ENCODE measurements around the gene CD3E.

Gene CD3E

GRCh38 chr11:118304568-118305248 is at the start of gene CD3E:
CD3E (plus strand) TSS chr11:118304730; CDS start chr11:118304953, 223 bp downstream.
- peak; percentile 70 for DNase-seq

DNA sequence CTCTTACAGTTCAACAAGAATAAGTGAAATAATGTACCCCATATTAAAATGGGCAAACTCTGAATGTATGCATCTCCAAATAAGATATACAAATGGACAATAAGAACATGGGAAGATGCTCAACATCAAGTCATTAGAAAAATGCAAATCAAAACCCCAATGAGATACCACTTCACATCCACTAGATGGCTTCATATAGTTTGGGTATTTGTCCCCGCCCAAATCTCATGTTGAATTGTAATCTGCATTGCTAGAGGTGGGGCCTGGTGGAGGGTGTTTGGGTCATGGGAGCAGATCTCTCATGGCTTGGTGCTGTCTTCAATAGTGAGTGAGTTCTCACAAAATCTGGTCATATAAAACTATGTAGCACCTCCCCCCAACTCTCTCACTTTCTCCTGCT is 46.1 kb upstream of the CD3E start:
- no peak for DNase-seq

- no peak for DNase-seq
Measured at GRCh38 chr11:118259138-118259537, 45.4 kb upstream of the CD3E start.

GRCh38 chr11:118260353-118260752 is 44.2 kb upstream of the CD3E start:
- DNase-seq = no peak

- DNase-seq = no peak
Measured at GRCh38 chr11:118263112-118263511, 41.4 kb upstream of the CD3E start.

- peak; percentile 23 for DNase-seq
Measured at GRCh38 chr11:118263695-118264568, 40.6 kb upstream of the CD3E start, which contains the start of gene MPZL2. MPZL2 (minus strand) TSS chr11:118264297; CDS start chr11:118264153, 144 bp downstream.

DNA sequence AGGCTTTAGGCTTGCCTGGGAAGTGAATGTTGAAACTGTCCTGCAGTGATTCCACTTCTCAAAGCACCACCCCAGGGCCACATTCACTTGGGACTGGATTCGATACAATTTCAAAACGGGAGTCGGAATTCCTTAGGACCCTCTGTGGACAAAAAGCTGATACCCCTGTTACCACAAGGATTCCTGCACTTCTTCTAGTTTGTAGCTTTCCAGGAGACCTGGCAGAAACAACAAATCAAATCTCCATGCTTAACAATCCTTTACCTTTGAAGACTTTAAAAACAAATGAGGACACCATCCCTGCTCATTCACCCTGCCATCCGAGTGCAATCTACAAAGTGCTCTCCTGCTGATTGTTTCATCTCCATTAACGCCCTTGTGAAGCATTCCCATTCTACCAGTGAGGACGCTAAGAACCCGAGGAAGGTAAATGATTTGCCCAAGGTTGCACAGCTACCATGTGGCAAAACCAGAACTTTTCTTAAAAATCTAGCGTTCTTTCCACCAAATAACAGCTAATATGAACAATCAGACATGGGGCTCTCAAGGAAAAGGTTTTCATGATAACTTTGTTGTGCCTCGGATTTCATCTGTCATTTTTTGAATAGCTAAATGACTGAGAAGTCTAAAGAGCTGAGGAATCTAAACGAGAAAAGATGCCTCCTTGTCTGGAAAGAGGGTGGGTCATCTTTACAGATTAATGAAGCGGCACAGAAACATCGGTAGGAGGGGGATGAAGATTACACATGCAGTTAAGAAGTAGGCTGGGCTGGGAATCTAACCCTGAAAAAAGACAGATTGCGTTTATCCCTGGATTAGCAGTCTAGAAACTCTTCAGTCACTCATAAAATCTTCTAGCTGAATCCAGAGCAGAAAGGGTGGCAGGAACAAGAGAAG is 39.7 kb upstream of the CD3E start:
- no peak for DNase-seq

DNA sequence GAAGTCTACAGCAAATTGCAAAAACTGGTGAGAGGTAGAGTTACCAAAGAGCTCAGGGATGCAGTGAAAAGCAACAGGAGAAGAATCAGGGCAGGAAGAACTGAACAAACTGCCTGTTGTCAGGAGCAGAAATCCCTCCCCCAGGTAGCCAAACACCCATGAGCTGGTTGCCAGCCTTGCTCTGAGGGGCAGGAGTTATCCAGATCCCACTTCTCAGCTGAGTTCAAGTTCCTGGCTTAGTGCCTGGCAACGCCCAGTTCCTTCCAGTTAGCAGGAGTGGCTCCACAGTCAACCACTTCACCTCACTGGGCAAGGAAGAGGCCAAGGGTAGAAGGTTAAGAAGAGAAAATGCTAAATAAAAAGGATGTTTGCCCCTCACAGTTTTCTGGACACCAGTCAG is 38.6 kb upstream of the CD3E start:
- DNase-seq = no peak

- no peak for DNase-seq
Measured at GRCh38 chr11:118267486-118267885, 37.0 kb upstream of the CD3E start.

DNA sequence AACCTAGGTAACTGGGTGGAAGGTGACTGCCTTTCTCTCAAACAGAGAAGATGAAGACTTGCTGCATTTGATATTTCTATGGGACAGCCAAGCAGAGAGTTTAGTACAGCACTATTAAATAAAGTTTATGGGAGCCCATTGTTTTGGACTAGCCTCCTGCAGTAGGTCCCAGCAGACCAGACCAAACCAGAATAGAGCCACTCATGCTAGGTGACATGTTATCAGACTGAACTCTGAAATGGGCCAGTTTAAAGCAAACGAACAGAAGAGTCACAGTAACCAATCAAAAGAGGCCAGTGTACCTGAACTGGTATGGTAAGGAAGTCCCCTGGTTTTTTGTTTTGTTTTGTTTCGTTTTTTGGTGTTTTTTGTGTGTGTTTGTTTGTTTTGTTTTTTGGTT is 32.5 kb upstream of the CD3E start:
- no peak for DNase-seq

DNA sequence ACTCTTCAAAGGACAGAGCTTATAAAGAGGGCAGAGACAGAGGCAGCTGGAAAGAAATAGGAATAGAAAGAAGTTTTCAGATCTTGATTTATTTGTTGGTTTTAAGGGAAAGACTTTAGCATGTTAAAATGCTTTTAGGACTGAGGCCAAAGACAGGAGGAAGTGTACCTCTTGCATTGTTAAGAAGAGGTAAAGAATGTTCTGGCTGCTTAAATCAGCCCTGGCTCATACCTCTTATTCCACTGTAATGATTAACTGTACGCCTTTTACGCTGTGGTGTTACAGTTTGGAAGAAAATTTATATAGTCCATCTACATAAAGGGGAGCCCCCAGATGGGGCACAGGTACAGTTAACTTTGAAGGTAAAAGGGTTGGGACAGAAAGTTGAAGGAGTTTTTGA is 30.3 kb upstream of the CD3E start:
- DNase-seq = no peak

DNA sequence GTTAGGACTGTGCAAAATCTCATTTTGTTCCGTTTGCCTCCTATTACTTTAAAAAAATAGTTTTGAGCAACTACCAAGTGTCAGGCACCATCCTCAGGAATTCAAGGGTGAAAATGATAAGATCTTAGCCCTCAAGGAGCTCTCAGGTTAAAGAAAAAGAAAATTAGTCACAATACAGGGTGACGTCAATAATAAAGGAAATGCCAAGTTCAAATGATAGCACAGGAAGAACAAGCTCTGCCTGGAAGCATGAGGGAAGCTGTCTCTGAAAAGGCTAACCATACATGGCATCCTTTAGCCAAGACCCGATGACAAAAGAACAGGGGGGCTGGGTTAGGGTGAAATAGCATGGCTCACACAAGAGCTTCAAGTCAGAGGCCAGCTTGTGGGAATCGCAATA is 29.4 kb upstream of the CD3E start:
- no peak for DNase-seq

DNA sequence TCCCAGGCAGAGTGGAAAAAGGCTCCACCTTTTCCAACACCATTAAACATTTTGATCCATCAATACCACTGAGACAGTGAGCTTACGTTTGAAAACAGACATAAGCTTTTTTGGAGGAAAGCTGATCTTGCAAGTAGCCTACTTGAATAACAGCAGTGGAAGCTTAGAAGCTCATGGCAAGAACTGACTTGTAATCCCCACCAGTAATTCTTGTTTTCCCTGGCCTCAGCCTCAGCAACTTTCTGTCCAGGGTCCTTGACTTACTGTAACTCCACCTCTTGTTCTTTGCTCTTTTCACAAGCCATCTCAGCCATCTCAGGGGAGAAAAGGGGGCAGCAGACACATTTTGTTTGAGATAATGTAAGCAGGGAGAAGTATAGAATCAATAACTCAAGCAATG is 28.1 kb upstream of the CD3E start:
- DNase-seq = no peak

- no peak for DNase-seq
Measured at GRCh38 chr11:118277312-118277711, 27.2 kb upstream of the CD3E start.

DNA sequence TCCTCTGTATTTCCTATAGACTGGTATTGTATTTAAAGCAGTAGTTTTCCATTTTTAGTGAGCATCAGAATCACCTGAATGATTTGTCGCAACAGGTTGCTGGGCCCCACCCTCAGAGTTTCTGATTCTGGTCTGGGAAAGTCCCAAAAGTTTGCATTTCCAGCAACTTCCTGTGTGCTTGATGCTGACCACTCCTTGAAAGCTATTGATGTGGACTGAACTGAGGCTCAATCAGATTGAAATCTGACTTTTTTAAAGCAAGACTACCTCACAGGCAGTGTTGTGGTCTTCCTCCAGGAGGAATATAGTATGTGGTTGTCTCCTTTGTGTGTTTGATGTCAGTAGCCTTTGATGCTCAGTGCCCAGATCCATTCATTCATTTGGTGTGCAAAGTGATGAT is 23.2 kb upstream of the CD3E start:
- DNase-seq = no peak

- no peak for DNase-seq
Measured at GRCh38 chr11:118282606-118283005, 21.9 kb upstream of the CD3E start.

DNA sequence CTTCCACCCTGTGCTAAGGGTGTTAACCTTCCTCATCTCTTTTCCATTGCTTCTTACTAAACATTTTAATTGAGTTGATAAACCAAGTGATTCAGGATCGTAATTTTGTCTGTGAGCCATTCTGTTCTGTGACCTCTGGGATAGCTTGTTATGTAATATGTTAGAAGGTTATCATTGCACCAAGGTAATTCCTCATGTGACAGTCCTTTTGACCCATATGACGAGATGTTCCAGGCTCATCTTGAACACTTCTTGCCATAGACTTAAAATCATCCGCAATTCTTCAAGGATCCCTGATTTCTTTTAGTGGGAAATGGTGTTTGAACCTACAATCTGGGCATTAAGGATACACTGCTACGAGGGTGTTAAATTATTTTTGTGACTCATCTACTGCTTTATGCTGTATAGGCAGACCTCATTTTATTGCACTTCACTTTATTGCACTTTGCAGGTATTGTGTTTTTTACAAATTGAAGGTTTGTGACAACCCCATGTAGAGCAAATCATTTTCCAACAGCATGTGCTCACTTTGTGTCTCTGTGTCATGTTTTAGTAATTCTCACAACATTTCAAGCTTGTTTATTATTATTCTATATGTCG is 21.4 kb upstream of the CD3E start:
- no peak for DNase-seq

DNA sequence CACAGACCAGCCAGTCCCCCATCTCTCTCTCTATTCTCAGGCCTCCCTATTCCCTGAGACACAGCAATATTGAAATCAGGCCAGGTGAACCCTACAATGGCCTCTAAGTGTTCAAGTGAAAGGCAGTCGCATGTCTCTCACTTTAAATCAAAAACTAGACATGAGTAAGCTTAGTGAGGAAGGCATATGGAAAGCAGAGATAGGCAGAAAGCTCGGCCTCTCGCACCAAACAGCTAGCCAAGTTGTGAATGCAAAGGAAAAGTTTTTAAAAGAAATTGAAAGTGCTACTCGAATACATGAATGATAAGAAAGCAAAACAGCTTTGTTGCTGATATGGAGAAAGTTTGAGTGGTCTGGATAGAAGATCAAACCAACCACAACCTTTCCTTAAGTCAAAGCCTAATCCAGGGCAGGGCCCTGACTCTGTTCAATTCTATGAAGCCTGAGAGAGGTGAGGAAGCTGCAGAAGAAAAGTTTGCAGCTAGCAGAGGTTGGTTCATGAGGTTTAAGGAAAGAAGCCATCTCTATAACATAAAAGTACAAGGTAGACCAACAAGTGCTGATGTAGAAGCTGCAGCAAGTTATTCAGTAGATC is 20.7 kb upstream of the CD3E start:
- DNase-seq = no peak

DNA sequence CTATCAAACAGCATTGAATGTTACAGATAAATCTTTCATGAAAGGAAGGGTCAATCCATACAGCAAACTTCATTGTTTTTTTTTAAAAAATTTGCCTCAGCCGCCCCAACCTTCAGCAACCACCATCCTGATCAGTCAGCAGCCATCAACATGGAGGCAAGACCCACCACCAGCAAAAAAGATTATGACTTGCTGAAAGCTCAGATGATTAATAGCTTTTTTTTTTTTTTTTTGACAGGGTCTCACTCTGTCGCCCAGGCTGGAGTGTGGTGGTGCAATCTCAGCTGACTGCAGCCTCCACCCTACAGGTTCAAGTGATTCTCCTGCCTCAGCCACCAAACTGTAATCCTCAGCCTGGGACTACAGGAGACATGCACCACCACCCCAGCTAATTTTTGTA is 18.0 kb upstream of the CD3E start:
- DNase-seq = no peak

- no peak for DNase-seq
Measured at GRCh38 chr11:118287006-118287405, 17.5 kb upstream of the CD3E start.

GRCh38 chr11:118289401-118289800 is 15.1 kb upstream of the CD3E start:
- no peak for DNase-seq

DNA sequence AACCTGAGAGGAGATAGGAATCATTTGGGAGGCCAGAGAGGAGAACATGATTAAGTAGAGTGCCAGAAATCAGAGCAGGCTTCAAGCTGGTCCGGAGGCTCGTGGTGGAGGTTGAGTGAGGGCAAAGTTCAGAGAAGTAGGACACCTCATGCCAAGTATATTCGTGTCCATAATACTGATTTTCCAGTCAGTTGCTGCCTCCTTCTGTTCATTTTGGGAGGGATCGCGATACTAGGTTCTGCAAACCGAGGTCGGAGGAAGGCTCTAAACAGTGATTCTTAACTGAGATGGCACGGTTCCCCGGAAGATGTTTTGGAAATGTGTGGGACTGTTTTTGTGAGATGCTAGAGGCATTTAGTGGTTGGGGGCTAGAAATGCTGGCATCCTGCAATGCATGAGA is 13.6 kb upstream of the CD3E start:
- DNase-seq = peak; percentile 39

All from activated naive CD4-positive, alpha-beta T cell treated with Interleukin-2 at 50 U/mL for 16 hours (primary cell).